Lower leg skin (tissue), 3 donors: ENCODE data around the gene RASSF10.

Experiments used
- POLR2A ChIP-seq, 2 donors: fragments of 450-650 bp; IDR thresholded peaks; one replicate each; pipeline ENCODE4 v1.6.1; 2016 to 2017; ENCODE audit warnings: antibody characterized with exemption in 2 of 2, mild to moderate bottlenecking in 1 of 2, moderate library complexity in 1 of 2
- TF ChIP-seq, protein P1 (sequence below), 3 donors: fragments of 450-650 bp; IDR thresholded peaks; one replicate each; pipeline ENCODE4 v1.5.1; 2016; ENCODE audit warnings: antibody characterized with exemption in 3 of 3, mild to moderate bottlenecking in 3 of 3, moderate library complexity in 2 of 3

DNA sequence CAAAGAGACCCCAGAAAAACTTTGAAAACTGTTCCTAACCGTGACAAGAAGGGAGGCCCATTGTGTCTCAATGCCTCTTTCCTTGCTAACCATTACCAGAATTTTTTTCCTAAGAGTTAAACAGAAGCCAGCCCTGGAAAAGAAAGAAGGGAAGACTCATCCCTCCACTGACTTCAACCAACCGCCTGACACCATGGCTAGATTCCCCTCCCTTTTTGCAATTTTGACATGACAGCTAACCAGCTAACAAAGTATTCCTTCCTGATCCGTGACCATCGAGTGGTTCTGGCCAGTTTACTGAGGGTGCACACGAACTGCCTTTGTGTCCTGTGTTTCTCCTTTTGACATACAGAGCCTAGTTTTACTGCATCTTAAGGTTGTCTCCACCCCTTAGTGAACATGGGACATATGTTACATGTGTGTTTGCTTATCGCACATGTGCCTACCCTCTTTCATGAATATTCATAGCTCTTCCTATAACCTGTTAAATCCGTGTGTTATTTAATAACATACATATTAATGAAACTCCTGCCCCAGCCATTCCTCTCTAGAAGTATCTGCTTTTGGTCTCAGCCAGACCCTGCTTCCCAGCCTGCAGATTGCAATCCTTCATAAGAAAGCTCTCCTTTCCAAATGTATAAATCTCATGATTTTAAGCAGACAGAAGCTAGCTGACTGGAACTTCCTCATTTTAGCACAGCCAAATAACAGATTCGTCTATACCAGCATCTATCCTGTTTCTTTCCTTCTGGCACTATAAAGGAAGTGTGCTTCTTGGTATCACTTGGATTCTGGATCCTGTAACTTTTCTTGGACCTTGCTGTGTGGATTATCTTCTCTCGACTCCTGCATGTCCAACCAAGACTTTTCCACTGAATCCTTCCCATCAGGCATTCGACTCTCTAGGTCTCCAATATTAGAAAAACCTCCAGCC lies 37.8 kb downstream of the RASSF10 start:
- no peak for TF ChIP-seq POLR2A (IDR thresholded peaks at IDR 0.05)
- TF ChIP-seq, protein P1, sequence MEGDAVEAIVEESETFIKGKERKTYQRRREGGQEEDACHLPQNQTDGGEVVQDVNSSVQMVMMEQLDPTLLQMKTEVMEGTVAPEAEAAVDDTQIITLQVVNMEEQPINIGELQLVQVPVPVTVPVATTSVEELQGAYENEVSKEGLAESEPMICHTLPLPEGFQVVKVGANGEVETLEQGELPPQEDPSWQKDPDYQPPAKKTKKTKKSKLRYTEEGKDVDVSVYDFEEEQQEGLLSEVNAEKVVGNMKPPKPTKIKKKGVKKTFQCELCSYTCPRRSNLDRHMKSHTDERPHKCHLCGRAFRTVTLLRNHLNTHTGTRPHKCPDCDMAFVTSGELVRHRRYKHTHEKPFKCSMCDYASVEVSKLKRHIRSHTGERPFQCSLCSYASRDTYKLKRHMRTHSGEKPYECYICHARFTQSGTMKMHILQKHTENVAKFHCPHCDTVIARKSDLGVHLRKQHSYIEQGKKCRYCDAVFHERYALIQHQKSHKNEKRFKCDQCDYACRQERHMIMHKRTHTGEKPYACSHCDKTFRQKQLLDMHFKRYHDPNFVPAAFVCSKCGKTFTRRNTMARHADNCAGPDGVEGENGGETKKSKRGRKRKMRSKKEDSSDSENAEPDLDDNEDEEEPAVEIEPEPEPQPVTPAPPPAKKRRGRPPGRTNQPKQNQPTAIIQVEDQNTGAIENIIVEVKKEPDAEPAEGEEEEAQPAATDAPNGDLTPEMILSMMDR (IDR thresholded peaks at IDR 0.05) = no peak
